GM18508 (cell line): ENCODE data around the gene GRIN2A.

ENCODE experiments used
- ATAC-seq: cut with Tn5 transposase; IDR thresholded peaks from one replicate; pipeline ENCODE4 v1.9.1; 2021; ENCODE audit warnings: moderate number of reproducible peaks; ENCODE audit not compliant: insufficient read depth, unreplicated experiment

Gene GRIN2A

GRCh38 chr16:10138881-10139280 lies 43.3 kb downstream of the GRIN2A start:
- ATAC-seq = no peak

DNA sequence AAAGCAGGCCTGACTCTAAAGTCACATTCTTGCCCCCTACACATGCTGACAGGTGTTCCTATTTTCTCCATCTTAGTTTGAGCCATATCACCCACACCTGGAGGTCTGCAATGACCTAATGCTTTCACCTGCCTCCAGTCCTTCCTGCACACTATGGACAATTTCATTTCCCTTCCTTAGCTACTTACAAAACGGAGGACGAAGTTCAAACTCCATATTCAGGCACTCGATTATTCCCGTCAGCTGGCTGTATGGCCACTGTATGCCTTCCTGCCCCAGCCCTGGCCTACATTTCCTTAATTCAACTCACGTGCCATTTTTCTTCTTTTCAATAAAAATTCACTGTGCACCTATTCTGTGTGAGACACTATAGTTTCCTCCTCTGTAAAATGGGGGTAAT lies 44.9 kb downstream of the GRIN2A start:
- ATAC-seq = no peak

GRCh38 chr16:10136916-10137315 lies 45.3 kb downstream of the GRIN2A start:
- ATAC-seq = no peak

- ATAC-seq = no peak
Measured at GRCh38 chr16:10130538-10130937, 51.7 kb downstream of the GRIN2A start.

DNA sequence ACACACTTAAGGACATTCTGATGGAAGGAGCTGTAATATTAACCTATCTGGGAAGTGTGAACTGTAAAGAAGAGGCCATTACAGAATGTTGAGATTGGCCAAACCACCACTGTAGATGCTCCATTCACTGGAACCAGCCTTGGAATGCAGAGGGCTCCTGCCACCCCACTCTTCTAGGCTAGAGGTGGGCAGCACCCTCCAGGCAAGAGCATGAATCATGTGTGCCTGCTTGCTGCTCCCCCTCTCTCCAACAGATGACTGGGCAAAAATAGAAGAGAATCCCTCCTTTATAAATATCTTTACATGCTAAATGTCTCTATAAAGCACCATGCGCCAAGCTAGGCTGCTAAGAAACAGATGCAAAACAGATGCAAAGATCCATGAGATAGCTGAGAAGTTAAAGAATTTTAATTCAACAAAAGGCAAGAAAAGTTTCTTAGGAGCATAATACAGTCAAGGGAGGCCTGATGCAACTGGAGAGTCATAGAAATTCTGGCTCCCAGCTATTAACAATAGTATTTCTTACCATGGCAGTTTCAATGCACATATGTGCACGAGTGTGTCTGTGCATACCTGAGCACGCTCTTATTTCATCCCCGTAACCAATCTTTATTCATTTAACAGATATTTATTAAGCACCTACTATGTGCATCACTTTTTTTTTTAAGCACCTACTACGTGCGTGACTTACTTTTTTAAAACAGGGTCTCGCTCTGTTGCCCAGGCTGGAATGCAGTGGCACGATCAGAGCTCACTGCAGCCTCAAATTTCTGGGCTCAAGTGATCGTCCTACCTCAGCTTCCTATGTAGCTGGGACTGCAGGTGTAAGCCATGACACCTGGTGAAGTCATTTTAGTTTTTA lies 53.6 kb downstream of the GRIN2A start:
- no peak for ATAC-seq

DNA sequence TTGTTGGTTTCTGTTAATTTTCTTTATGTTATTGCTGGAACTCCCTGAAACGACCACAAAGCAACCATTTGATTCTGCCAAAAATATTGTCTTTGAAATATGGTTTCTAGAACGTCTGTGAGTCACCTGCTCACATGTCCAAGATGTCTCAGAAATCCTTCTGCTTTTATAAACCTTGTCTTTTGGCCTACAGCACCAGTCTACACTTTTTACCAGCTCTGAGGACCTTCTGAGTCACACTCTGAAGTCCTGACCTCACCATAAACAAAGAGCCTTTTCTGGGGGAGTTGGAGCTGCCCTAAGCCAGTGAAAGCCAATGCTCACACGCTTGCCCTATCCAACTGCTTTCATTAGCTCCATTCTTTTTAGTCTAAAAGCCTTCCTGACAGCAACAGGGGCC lies 55.5 kb downstream of the GRIN2A start:
- no peak for ATAC-seq

- no peak for ATAC-seq
Measured at GRCh38 chr16:10123141-10123540, 59.1 kb downstream of the GRIN2A start.

GRCh38 chr16:10122546-10122945 lies 59.7 kb downstream of the GRIN2A start:
- no peak for ATAC-seq

DNA sequence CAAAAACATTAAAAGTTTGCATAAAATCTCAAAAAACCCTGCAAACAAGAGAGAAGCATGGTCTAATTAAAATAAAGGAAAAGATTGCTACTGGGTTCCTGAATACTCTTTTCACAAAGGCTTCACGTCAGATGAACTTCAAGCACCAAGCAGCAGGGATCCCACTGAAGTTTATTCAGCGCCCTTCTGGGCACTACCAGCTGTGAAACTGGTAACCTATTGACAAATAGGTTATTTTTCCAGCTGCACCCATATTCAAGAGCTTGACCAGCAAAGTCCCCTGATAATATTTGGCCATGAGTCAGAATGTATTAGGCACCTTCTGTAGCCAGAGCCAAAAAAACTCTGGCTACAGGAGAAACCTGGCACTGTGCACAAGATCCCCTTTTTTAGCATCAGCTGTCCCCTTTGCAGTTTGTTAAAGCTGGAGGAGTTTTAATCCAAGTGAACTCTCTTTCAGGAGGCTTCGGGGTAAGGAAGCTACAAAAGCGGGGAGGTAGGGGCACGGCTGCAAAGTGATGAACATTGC lies 60.3 kb downstream of the GRIN2A start:
- no peak for ATAC-seq

GRCh38 chr16:10121491-10121890 lies 60.7 kb downstream of the GRIN2A start:
- ATAC-seq = no peak

DNA sequence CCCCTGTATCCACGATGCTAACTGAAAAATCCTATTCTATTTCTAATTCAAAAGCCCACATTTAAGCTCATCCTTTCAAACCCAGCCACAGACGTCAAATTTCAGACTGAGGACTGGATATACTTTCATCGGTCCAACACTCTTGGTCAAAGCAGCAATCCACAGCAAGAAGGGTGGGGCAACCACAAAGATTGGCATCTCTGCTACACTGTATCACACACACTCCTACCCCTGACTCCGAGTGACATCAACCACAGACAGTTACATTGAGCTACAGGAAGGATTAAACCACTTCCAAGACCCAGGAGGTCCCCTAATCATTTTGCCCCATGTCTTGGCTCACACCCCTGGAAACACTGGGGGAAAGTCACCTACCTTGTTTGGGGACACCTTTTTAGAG lies 61.3 kb downstream of the GRIN2A start:
- no peak for ATAC-seq

GRCh38 chr16:10114409-10114808 lies 67.8 kb downstream of the GRIN2A start:
- no peak for ATAC-seq

GRCh38 chr16:10113248-10113647 lies 69.0 kb downstream of the GRIN2A start:
- no peak for ATAC-seq

GRCh38 chr16:10112021-10112420 lies 70.2 kb downstream of the GRIN2A start:
- no peak for ATAC-seq

GRCh38 chr16:10111156-10111761 lies 71.0 kb downstream of the GRIN2A start:
- ATAC-seq = no peak

GRCh38 chr16:10110552-10110951 lies 71.7 kb downstream of the GRIN2A start:
- ATAC-seq = no peak

GRCh38 chr16:10107081-10107480 lies 75.1 kb downstream of the GRIN2A start:
- ATAC-seq = no peak

- no peak for ATAC-seq
Measured at GRCh38 chr16:10103700-10104099, 78.5 kb downstream of the GRIN2A start.

DNA sequence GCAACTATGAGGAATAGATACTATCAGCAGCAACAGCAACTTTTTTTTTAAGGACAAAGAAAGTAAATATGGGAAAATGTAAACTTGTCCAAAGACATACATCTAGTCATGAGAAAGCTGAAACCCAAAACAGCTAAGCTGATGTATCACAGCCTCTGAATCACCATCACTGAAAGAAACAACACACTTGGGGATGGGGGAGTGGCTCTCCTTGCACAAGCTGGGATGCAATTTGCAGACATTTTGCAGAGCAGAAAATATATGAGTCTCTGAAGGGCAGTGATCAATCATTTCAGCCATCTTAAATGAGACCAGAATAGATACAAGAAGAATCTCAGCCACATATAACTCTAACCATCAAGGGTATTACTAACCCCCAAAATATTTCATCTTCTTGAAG lies 79.1 kb downstream of the GRIN2A start:
- ATAC-seq = no peak

- ATAC-seq = no peak
Measured at GRCh38 chr16:10100829-10101228, 81.4 kb downstream of the GRIN2A start.

- ATAC-seq = no peak
Measured at GRCh38 chr16:10098991-10099390, 83.2 kb downstream of the GRIN2A start.

GRCh38 chr16:10097271-10097670 lies 85.0 kb downstream of the GRIN2A start:
- no peak for ATAC-seq
